DMS 273 treated with DMSO at 0.1 percent for 48 hours (cell line): ENCODE measurements around the gene DCAF4L1.

ENCODE experiments used
- DNase-seq: peaks from one replicate; lab custom pipeline; 2025; lab: John Stamatoyannopoulos, UW

DCAF4L1 gene

DNA sequence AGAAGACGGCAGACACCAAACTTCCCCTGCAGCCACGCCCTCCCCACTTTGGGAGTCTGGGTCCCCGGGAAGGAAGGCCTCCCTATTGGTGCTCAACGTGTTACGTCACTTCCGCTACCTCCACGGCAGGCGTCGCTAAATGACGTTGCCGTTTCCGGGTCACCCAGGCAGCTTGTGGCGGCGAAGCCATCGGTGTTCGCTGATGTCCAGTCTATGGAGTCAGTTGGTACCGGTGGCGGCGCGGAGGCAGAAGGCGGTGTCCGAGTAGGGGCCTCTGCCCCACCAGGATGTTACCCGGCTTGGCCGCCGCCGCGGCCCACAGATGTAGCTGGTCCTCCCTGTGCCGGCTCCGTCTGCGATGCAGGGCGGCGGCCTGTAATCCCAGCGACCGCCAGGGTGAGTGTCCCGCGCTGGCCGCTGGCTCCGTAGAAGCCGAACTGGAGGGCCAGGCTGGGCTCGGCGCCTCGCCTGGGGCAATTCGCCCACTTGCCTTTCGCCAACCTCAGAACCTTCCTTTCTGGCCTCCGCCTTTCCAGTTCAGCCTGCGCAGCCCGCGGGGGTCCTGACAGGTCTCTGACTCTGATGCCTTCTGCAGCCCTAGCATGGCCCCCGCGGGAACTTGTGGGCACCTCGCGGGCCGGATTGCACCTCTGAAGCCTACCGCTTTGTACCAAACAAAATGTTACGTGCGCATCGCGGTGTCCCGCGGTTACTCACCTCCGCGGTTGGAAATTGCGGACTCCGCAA, 9.0 kb downstream of the DCAF4L1 start, which contains the start of gene SLC30A9:
SLC30A9 (plus strand) TSS at position 166 of the 747 bp plus-strand sequence; CDS start at position 288, 122 bp downstream.
- peak; percentile 62 for DNase-seq

DNA sequence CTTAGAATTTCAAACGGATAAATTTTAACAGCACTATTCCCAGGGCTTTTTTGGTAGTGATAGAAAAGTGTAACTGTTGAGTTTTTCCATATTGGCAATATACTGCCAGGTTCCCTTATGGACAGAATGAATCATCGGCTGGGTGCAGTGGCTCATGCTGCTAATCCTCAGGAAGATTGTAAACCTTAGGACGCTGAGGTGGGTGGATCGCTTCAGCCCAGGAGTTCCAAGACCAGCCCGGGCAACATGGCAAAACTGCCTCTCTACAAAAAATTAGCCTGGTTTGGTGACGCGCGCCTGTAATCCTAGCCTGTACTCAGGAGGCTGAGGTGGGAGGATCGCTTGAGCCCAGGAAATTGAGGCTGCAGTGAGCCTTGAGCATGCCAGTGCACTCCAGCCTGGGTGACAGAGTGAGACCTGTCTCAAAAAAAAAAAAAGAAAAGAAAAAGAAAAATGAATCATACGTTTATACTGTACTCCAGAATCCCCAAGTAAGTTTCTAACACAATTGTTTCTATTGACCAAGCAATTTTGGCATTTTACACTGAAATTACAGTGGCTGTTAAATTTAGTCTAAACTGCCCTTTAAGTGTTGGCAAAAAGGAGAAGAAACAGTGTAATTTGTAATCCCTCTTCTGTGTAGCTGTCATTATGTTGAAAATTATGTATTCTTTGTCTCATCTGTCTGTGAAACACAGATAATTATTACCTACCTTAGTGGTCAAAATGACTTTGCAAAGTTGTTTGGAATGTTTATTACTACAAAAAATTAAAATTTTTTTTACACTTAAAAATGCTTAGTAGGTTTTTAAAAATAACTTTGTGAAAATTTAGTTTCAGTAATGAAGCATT, 10.6 kb downstream of the DCAF4L1 start:
- no peak for DNase-seq

DNA sequence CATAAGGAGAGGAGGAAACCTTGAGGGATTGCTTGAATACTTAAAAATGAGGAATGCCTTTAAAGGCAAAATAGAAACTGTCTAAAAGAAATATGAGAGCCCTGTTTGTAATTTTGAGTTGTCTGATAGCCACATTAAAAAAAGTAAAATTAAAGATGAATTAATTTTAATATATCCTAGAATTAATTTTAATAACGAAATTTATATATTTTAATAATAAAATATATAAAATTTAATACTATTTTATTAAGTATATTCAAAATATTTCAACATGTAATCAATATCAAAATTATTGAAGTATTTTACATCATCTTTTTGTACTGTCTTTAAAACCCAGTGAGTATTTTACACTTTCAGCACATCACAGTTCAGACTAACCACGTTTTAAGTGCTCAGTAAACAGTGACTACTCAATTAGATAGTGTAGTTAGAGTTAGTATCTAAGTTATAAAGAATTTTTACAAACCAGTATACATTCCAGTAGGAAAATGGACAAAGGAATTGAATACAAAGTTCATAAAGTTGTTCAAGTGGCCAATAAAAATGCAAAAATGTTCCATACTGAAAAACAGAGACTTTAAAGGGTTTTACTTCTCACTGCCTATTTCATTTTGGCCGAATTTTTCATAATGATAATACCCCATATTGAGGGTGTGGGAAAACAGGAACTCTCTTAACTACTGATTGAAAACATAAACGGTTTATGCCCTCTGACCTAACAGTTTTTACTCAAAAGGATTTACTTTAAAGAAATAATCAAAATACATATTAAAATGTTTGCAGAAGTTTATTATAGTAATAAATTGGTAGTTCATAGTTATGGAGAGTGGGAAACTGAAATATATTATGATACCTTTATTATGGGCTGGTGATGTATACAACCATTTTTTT, 11.7 kb downstream of the DCAF4L1 start:
- no peak for DNase-seq

DNA sequence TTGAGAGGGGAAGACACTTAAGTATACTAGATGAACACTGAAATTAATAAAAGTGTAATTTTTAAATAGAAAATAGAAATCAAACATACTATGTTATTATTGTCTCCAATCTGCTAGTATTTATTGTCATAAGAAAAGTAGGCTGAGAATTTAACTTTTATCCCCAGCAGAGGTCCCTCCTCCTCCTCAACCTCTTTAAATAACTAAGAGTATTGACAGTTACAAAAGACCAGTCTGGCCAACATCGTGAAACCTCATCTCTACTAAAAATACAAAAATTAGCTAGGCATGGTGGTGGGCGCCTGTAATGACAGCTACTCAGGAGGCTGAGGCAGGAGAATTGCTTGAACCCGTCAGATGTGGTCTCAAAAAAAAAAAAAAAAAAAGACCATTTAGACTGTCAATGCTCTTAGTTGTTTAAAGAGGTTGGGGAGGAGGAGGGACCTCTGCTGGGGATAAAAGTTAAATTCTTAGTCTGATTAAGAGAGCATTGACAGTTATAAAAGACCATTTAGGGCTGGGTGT, 13.0 kb downstream of the DCAF4L1 start:
- DNase-seq: no peak

DNA sequence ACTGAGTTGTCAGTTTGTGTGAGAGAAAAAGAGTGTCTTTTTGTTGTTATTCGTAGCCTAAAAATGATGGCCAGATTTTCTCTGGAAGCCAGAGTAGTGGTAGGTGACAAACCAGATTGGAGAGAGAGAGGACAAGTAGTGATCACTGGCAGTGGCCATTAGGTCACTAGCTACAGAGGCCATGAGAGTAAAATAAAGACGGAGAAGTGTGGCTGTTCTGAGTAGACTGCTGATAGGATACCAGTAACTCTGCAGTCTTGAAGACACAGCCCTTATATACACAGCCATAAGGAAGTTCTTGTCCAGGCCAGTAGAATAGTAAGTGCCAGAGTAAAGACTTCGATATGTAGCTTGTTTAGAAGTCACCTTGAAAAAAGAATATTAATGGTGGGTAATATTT, 16.5 kb downstream of the DCAF4L1 start:
- no peak for DNase-seq

DNA sequence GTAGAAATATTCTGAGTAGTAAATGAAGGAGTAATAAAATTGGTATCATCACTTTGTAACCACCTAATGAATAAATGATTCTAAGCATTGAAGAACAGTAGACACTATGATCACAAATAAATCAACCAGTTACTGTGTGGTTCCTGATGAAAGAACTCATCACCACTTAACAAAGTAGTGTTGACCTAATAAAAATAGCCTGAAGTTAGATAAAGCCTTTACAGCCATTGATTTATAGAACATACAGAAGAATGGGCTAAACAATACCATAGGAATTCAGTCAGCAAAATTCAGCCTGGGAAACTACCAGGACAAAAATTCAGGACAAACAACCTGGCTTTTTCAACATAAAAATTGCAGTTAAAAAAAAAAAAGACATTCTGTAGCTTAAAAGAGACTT, 17.8 kb downstream of the DCAF4L1 start:
- DNase-seq: no peak

DNA sequence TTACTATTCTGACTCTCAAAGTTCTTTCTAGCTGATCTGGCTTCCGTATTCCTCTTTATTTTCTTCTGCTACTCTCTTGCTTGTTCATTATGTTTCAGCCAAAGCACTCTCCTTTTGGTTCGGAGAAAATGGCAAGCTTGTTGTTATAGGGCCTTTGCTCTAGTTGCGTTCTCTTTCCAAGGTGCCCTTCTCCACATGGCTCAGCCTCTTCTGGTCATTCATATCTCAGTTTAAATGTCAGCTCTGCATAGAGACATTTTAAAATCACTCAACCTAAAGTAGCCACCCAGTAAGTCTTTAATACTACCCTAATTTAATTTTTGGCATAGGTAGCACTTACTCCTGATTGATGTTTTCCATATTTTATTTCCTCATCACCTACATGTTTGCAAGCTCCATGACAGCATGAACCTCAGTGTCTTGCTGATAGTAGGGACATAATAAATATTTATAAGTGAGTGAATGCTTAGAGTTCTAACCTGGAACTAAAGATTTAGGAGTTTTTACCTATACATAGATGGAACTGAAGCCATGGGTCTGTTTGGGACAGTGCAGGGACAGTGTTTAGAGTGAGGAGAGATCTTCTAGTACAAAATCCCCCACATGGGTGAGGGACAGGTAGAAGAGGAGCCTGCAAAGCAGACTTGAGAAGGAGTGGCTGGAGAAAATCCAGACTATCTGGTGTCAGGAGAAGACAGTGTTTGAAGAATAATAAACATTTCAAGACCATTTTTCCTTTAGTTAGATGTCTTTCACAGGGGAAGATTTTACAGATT, 26.6 kb downstream of the DCAF4L1 start:
- no peak for DNase-seq

DNA sequence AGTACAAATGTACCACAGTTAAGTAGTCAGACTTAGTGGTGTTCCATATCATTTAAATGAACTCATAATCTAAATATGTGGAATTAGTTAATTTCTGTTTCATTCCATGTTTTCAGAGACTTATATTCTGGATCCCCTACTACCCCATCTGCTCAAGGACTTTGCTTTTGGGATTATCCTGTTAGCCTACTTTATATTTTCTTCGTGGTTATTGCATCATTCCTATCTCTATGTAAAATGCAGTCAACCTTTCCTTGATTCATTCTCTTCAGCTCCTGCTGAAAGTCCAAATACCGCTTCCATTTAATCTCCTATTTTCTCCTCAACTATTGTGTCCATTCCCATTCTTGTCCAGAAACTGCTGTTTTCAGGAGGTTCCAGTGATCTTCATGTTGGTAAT, 33.9 kb downstream of the DCAF4L1 start:
- DNase-seq: no peak

DNA sequence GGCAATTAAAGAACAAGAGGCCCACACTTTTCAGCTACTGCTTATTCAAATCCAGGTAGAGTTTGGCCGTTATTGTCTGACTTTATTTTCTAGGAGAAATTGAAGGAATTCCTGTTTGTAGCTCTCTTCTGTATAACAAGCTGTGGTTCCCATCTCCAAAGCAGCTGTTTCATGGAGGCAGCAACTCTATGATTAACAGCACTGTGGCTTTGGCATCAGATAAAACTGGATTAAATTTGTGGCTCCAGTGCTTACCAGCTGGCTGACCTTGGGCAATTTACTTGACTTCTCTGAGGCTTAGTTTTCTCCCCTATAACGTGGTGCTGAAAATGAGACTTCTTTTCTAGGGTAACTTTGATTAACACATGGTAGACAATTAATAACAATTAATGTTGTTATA, 36.9 kb downstream of the DCAF4L1 start:
- DNase-seq: no peak
